T47D (cell line): ENCODE data around the gene HHATL.

Experiments
- DNase-seq, 2 experiments: peaks; one replicate each; pipeline versions ENCODE4 v3.0.0 to v3.0.0-alpha.2; 2011 to 2012; ENCODE audit warnings: low read depth in 1 of 2, low spot score in 1 of 2
- JUND ChIP-seq: IDR thresholded peaks from 2 replicates; pipeline ENCODE4 v1.6.1; 2012; ENCODE audit warnings: low read depth
- in situ Hi-C: cut with HindIII; loops from 2 replicates; pipeline ENCODE4 v1.10.0; 2016; ENCODE audit warnings: low sequenced_read_pairs, low pct_unique_long_range_greater_than_20kb

Gene HHATL

DNA sequence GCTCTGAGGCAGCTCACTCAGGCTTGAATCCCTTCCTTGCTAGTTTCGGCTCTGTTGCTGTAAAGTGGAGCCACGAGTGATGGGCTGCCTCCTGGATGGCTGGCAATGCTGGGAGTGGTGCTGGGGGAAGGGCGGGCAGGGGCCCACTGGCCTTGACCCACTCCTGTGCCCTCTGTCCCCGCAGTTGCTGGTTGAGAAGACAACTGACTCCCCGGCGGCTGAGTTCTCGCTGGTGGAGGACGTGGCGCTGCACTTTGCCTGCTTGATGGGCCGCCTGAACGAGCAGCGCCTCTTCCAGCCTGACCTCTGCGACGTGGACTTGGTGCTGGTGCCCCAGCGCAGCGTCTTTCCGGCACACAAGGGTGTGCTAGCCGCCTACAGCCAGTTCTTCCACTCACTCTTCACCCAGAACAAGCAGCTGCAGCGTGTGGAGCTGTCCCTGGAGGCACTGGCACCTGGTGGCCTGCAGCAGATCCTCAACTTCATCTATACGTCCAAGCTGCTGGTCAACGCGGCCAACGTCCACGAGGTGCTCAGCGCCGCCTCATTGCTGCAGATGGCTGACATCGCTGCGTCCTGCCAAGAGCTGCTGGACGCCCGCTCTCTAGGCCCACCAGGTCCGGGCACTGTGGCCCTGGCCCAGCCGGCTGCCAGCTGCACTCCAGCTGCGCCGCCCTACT is 44.4 kb downstream of the HHATL start:
- in situ Hi-C loops, result no loop called here
- no peak for DNase-seq
- TF ChIP-seq JUND, result no peak

DNA sequence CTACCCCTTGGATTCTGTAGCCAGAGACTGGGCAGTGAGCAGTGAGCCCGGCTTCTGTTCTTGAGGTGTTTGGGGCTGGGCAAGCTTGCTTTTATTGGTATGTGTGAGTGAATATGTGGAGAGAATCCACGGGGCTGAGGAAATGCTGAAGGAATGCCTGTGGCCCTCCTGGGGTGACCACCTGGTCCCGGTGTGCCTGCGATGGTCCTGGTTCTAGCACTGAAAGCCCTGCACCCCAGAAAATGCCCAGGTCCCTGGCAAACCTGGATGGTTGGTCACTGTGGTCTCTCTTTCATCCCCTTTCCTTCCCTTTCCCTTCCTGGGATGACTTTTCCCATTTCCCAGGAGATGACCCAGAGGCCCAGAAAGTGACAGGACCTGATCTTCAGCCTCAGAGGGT is 44.9 kb downstream of the HHATL start:
- in situ Hi-C loops, result no loop called here
- DNase-seq, result no peak
- no peak for TF ChIP-seq JUND

DNA sequence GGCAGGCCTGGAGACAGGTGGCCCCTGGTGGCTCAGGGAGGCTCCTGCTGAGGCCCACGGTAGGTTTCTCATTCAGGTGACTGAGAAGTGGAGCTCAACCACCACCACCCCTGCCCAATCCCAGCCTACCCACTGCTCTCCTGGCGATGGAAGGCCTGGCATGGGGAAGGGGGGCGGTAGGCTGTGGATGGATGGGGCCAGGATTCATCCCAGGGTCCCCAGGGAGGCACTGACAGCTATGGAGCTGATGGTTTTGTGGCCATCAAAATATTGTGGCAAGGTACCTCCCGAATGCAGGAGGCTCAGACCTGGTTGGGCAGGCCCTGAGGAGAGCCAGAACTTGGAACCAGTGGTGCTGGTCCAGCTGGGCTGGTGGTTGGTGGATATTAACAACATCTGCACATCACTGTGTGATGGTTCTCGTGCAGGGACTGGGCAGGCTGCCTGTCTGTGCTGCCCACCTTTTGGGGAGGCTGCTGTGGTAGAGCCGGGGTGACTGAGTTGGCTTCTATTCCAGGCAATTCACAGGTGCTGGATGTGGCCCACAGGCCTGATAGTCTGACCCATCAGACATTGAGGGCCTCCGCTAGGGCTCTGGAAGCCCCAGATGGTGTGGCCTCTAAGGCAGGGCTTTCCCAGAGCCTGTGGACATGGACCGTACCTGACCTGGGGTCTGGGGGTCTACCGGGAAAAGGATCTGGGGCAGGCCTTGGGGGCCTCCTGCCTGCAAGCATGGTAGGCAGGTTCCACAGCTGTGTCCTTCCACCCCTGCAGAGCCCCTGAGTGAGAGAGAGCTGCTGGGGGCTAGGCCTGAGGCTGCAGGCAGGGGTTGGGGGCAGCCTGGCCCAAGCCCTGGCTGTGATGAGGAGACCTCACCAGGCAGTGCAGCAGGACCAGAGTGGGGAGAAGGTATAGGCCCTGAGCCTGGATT is 45.7 kb downstream of the HHATL start:
- in situ Hi-C loops, result no loop called here
- no peak for DNase-seq
- TF ChIP-seq JUND, result no peak

DNA sequence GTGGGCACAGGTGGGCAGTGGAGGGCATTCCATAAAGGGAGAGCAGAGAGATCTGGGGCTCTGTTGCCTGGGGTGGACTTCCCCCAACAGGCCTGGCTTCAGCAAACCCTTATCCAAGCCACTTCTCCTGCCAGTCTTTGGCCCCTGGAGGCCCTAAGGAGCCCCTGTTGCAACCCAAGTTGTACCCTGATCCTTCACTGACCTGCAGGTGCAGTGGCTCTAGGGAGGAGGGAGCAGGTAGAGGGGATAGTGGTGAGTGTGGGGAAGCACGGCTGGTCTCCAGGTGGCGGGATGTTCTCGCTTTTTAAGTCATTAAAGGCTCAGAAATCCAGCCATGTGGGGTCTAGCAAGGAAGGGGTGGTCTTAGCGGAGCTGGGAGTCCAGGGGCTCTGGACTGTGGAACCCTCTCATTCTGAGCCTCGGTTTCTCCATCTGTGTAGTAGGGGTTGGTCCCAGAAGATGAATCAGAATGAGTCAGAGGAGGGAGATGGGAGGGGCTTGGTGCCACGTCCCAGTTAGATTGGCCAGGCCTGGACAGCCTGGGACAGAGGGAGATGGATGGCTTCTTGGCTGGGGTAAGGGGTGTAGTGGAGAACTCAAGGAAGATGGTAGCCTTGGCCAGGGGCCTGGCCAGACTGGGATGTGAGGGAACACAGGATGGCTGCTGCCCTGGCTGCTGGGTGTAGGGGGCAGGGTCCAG is 46.5 kb downstream of the HHATL start:
- in situ Hi-C loops, result no loop called here
- no peak for TF ChIP-seq JUND
- no peak for DNase-seq

GRCh38 chr3:42655331-42655888 is 47.2 kb downstream of the HHATL start:
- peak in 1 of 2 experiments; percentile 29 for DNase-seq
- in situ Hi-C loops, result no loop called here
- TF ChIP-seq JUND, result no peak

DNA sequence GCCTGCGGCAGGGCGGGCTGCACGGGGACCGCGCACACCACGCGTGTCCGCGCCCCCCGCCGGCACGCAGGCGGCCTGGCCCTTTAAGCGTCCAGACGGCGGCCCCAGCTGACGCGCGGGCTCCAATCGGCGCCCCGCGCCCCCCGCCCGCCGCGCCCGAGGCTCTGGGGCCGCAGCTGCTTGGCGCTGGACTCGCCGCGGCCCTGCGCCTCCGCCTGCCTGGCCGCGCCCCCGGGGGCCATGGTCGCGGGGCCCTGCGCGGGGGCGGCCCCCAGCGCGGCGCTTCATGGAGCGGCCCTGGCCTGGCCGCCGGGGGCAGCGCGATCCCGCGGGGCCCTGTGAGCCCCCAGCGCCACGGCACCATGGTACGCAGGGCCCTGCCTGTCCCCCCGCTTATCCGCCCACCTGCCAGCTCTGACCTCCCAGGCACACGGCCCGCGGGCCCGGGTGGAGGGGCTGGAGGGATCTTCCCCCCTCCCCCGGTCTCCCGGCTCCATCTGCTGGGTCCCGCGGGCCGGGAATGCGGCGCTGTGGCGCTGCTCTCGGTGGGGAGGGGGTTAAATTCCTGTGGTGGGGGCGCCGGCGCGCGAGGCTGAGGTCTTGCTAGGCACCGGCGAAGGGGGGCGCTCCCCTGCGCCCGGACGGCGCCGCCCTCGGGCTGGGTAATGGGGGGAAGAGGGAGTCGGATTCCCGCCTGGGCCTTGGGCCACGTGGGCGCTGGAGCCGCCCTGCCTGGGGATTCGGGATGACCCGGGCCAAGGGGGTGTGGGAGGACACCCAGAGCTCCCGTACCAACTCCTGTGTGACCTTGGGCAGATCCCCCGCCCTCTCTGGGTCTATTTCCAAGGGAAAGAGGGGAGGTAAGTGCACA is 48.0 kb downstream of the HHATL start:
- DNase-seq, result peak; percentile 65 to 92
- in situ Hi-C loops, result no loop called here
- no peak for TF ChIP-seq JUND

DNA sequence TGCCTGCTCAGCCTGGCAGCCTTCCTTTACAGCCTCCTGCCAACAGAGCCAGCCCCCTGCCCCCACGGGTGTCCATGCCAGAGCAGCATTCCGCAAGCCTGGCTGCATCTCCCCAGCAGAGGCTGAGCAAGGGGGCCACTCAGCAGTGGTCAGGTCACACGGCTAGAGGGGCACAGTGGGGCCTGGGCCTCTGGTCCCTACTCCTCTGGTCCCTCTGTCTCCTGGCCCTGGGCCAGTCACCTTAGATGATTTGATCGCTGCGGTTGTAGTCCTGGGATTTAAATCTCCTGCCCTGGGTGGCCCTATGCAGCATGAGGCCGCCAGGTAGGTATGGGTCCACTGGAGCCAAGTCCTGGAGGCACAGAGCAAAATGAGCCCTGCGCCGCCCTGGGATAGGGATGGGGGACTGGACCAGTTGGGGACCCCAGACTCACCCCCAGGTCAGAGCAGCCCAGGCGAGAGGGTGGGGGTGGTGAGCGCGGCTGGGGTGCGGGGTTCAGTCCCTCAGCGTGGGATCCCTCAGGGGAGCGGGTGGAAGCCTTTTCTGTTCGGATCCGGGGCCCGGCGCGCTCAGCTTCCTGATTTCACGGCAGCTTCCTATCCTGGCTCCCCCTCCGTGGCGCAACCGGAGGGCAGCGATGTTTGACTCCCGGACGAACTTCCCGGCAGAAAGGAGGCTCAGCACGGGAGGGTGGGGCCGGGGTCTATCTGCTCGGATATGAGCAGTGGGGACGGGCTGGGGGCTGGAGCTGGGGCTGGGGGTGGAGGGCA is 48.9 kb downstream of the HHATL start, which contains the start of gene ZBTB47:
Gene ZBTB47 (plus strand): TSS at position 138 of the 771 bp plus-strand sequence. CDS start 4,659 bp downstream, outside the sequence.
- peak in 1 of 2 experiments; percentile 55 for DNase-seq
- no peak for TF ChIP-seq JUND
- in situ Hi-C loops, result no loop called here

DNA sequence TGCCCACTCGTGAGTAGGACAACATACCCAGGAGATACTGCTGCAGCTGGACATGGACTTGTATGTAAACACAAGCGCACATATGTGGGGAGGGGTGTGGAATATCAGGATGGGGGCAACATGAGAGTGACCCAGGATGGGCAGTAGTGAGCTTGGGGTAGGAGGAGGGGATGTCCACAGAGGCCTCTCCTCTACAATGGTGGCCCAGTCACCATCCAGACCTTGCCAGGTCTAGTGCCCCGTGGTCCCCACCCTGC is 49.4 kb downstream of the HHATL start:
- DNase-seq, result no peak
- in situ Hi-C loops, result no loop called here
- TF ChIP-seq JUND, result no peak

DNA sequence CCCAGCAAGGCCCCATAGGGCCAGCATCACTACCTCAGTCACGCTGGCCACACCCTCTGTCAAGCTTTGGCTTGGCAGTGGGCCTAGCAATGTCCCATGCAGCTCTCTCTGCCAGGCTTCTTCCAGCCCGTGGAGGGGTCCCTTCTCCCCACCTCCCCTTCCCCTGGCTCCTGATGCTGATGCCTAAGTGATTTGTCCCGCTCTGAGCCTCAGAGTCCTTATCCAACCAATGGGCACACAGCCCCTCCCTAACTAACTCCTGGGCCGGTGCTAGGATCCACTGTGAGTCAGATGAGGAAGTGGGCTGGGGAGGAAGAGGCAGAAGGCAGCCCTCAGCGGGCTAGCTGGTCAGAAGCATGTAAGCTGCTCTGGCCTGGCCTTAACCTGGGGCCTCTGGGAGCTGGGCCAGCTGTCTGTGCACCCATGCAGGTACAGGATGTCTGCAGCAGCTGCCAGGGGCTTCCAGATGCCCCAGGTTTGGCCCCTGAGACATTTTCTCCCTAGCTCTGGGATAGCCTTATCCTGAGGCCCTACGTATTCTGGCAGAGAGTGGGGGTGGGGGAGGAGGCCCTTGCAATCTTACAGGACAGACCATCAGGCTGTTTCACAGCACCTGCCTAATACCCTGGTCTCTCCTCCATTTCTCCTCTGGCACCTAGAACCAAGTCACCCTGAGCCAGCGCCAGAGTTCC is 49.8 kb downstream of the HHATL start:
- peak; percentile 16 to 56 for DNase-seq
- TF ChIP-seq JUND, result no peak
- in situ Hi-C loops, result no loop called here

- no peak for TF ChIP-seq JUND
- in situ Hi-C loops, result no loop called here
- DNase-seq, result no peak
Observed at GRCh38 chr3:42652251-42652610, 50.4 kb downstream of the HHATL start.
